GM19238 (cell line): ENCODE measurements around the gene CSF2.

Experiments
- DNase-seq: peaks from one replicate; pipeline ENCODE4 v3.0.0; 2011; ENCODE audit warnings: low spot score; ENCODE audit not compliant: insufficient read length

Gene CSF2

DNA sequence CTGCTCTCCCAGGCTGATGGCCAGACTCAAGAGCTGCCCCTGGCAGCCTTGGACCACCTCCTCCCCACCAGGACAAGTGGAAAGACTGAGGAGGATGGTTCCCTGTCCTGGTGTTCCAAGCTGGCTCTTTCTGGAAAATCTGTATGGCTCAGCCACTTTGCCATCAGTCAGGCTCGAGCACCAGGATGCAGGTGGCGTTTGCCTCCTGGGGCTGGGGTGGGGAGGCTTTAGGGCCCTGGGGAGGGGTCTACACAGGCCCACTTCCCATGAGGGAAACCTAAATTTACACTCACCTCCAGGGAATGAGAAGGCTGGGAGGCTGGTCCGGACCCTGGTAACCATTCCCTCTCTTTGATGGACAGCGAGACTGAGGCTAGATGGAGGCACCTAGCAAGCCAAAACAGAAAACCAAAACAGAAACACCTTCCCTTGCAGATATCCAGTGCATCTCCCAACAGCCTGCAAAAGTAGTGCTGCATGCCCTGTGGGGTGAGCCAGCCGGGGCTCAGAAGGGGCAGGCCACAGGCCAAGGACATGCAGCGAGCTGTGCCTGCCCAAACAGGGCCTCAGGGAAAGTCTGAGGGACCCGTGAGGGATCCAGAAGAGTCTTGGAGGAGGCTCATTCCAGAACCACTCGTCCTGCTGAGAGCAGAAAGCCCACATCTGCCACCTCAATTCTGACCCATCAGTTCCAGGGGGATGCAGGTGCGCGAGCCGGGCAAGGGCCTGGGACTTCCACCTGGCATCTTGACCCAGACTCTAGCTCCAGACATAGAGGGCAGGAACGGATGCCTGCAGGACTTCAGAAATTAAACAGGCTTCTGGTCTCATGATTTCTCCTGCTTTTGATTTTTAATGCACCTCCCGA is 5.4 kb upstream of the CSF2 start:
- DNase-seq = no peak

DNA sequence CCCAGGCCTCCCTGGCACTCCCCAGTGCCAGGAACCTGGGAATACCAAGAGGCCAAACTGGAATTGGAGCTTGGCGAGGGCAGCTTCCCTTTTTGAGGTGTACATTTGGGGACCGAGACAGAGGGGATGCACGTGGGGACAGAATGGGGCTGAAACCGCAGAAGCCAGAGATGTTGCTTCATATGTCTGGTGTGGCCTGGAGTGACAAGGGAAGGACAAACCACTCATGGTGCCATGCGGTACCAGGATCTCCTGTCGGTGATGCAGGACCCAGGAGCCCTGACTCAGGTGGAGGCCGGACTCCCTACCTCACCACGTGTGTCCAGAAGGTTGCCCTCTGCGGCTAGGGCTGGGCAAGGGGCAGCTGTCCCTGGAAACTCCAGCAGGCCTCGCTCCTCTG is 4.0 kb upstream of the CSF2 start:
- DNase-seq = no peak

DNA sequence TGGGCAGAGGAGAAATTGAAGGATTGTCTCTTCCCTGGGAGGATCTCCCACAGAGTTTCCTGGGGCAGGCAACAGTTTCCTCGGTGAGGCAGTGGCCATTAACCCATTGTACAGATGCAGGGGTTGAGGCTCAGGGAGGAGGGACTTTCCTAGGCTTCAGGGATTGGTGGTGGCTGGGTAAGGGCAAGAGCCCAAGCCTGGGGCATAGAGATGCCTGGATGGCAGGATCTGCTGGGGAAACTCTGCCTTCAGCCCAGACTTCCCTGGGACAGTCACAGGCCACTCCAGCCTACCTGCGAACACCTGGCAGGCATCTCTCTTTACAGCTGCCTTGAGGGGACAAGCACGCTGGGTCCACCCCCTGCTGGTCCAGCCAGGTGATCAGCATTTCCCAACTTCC is 3.6 kb upstream of the CSF2 start:
- no peak for DNase-seq

DNA sequence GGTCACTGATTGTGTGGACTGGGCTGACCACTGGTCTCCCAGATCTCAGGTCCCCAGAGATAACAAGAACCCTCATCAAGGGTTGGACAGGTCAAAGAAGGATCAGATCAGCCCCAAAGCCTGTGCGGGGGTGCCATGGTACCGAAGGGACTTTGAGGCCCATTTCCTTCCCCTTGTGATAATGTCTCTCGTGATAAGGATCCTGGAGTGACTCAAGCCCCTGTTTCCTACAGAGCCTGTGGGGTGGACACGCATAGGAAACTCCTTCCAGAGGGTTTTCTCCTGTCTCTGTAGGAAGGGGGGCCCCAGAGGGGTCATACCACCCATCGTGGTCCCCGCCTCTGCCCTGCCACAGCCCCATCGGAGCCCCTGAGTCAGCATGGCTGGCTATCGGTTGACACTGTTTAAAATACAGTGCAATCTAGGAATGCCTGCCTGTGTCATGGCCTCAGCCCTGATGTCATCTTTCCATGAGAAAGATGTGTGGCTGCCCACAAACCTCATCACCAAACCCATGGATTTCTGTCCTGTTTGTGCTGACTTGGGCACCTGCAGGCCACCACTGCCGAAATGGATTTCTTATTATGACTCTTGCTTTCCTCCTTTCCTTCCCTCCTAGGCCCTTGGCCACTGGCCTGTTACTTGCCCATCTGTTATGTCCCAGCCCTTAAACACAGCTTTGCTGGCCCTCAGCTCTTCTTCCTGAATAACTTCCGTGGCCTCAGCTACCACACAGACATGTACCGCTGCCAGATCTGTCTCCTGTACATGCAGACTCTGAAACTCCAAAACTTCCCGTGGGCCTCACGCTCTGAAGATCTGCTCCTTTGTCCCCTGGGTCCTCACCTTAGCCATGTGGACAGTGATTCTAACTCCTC is 2.9 kb upstream of the CSF2 start:
- no peak for DNase-seq

DNA sequence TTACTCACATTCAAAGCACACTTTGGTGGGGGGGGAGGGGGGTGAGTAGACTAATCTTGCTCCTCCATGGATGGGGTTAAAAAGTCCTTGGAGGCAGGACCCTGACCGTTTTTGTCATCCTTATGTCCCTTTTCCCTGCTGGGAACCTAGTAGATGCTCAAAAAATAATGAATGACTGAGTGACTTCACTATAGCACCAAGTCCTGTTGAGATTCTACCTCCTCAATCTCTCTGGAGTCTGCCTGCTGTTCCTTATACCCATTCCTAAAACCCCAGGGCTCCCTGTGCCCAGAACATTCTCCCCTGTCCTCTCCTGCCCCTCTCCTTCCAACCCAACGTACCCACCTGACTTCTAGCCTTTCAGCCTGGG is 2.3 kb upstream of the CSF2 start:
- no peak for DNase-seq

- DNase-seq = no peak
Measured at GRCh38 chr5:132072070-132072469, 1.5 kb upstream of the CSF2 start.

DNA sequence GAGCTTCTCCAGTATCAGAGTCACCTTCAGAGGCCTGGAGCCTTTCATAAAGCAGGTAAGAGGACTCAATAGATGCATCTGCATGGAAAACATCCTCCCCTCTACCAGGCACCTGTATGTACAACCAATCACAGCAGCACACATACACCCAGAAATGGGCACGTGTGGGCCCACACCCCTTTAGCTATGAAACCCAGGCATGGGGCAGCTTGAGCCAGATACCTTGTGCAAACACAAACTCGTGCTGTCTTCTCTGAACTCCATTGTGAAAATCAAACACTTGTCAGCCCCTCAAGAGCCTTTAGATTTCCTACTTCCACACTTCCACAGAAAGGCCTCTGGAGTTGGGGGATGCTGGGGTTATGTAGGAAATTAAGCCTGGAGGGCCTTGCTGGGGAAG is 1.1 kb upstream of the CSF2 start:
- DNase-seq = no peak

DNA sequence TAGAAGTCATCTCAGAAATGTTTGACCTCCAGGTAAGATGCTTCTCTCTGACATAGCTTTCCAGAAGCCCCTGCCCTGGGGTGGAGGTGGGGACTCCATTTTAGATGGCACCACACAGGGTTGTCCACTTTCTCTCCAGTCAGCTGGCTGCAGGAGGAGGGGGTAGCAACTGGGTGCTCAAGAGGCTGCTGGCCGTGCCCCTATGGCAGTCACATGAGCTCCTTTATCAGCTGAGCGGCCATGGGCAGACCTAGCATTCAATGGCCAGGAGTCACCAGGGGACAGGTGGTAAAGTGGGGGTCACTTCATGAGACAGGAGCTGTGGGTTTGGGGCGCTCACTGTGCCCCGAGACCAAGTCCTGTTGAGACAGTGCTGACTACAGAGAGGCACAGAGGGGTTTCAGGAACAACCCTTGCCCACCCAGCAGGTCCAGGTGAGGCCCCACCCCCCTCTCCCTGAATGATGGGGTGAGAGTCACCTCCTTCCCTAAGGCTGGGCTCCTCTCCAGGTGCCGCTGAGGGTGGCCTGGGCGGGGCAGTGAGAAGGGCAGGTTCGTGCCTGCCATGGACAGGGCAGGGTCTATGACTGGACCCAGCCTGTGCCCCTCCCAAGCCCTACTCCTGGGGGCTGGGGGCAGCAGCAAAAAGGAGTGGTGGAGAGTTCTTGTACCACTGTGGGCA is 642 bp downstream of the CSF2 start:
- DNase-seq = no peak

DNA sequence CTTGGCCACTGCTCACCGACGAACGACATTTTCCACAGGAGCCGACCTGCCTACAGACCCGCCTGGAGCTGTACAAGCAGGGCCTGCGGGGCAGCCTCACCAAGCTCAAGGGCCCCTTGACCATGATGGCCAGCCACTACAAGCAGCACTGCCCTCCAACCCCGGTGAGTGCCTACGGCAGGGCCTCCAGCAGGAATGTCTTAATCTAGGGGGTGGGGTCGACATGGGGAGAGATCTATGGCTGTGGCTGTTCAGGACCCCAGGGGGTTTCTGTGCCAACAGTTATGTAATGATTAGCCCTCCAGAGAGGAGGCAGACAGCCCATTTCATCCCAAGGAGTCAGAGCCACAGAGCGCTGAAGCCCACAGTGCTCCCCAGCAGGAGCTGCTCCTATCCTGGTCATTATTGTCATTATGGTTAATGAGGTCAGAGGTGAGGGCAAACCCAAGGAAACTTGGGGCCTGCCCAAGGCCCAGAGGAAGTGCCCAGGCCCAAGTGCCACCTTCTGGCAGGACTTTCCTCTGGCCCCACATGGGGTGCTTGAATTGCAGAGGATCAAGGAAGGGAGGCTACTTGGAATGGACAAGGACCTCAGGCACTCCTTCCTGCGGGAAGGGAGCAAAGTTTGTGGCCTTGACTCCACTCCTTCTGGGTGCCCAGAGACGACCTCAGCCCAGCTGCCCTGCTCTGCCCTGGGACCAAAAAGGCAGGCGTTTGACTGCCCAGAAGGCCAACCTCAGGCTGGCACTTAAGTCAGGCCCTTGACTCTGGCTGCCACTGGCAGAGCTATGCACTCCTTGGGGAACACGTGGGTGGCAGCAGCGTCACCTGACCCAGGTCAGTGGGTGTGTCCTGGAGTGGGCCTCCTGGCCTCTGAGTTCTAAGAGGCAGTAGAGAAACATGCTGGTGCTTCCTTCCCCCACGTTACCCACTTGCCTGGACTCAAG is 1.5 kb downstream of the CSF2 start:
- DNase-seq = no peak

DNA sequence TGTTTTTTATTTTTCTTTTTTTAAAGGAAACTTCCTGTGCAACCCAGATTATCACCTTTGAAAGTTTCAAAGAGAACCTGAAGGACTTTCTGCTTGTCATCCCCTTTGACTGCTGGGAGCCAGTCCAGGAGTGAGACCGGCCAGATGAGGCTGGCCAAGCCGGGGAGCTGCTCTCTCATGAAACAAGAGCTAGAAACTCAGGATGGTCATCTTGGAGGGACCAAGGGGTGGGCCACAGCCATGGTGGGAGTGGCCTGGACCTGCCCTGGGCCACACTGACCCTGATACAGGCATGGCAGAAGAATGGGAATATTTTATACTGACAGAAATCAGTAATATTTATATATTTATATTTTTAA is 2.1 kb downstream of the CSF2 start:
- no peak for DNase-seq

- no peak for DNase-seq
Measured at GRCh38 chr5:132076202-132076830, 2.7 kb downstream of the CSF2 start.

DNA sequence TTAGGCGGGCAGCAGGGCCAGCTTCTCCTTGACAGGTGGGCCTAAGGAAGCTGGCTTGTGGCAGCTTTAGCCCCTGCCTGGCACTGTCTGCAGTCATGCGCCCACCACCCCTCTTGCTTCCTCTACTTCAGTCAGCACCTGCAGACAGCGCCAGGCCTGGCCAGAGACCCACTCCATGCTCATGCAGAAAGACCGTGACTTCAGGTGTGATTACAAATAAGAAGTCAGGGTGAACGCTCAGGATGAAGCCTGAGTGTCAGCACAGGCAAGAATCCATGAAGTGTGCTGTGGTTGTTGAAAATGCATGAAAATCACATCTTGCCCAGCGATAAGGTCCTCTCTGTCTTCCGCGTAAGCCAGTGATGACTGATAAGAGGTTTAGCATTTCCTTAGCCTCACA is 3.4 kb downstream of the CSF2 start:
- no peak for DNase-seq

- no peak for DNase-seq
Measured at GRCh38 chr5:132079081-132079480, 5.5 kb downstream of the CSF2 start.

DNA sequence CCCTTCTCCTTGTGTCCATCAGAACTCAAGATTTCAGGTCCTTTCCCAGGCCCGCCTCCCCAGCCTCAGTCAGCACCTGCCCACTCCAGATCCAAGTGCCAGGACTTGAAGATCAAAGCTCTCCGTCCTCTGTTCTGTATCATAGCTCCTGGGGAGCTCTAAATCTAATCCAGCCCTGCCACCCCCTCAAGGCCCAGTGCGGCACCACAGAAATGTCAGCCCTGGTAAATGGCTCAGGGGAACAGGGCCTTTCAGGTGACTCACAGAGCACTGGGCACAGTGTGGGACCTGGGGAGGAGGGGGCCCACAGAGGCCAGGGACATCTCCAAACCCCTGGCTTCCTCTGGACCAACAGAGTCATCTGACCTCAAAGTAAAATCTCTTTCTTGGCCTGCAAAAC is 6.0 kb downstream of the CSF2 start:
- no peak for DNase-seq

DNA sequence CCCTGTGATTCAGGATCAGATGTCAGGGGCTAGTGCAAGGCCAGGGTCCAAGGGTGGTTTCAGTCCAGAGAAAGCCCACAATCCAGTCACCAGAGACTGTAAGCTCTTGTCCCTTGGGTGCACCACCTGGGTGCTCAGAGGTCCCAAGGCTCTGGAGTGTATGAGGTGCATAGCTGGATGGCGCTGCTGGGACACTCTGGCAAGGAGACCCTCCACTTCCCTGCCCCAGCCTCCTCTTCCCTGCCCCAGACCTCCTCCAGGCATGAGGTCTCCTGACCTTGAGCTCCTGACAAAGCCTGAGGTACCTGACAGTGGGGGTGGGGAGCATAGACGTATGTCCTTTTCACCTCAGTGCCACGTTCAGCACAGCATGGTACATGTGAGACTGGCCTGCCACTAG is 7.0 kb downstream of the CSF2 start:
- DNase-seq = no peak

DNA sequence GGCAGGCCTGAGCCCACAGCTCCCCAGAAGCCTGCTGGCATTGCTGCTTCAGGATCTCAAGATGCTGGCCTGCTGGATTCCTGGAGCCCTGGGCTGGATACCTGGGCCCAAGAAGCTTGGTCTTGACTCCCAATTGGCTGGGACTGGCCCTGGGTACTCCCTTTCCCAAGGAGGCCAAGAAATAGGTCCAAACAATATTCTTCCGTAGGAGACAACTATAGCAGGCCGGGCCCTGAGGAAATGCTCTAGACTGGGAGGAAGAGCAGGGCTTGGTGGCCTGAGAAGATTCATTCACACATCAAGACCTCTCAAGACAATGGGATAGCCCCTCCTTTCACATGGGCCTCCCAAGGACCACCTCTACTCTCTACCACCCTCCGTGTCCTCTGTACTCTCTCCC is 7.9 kb downstream of the CSF2 start:
- DNase-seq = no peak

DNA sequence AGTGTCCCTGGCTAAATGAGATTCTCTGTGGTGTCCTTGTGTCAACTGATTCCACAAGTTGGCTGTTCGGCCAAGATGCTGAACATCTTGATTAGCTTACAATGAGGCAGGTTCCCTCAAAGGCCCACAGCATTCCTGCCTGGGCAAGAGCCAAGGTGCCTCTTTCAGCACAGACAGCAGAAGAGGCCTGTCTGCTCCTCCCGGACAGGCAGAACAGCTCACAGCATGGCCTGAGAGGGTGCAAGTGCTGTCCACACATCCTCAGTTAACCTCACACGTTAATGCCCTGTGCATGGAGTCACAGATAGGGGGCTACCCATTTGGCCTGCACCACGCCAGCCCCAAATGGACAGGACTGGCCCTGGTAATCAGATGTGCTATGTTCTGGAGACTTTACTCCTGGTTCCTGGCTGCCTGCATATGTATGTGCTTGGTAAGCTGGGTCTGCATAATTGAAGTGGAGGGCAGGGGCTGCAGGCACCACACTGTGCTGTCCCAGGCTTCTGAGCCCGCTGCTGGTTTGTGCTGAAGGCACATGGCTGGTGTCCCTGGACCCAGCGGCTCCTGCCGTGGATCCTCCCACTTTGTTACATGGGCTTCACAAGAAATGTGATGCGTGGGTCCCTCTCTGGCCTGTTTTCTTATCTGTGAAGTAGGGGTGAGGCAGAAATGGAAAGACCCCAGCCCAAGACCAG is 8.9 kb downstream of the CSF2 start:
- no peak for DNase-seq

DNA sequence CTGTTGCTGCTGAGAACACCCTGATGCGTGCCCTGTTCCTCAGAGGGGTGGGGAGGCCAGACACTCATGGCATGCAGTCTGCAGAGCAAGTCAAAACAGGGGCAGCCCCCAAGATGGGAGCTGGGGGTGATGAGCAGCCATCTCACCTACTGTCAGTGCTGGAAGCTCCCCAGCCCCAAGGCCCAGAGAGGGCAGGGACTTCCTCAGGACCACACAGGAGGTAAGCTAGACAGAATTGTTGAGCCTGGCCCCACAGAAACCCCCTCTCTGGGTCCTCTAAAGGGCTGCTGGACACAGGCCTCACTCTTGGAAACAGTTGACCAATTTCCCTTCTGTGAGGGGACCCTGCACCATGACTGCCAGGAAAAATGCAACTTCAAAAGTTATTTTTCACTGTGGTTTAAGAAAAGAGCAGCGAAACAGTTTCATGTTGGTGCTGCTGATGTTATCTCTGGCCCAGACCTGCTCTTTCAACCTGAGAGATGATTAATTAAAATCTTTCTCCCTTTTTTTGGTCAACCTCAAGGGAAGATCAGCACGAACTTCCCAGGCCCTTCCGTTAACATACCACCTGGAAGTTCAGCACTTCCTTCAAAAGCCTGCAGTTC is 9.6 kb downstream of the CSF2 start:
- DNase-seq = no peak

DNA sequence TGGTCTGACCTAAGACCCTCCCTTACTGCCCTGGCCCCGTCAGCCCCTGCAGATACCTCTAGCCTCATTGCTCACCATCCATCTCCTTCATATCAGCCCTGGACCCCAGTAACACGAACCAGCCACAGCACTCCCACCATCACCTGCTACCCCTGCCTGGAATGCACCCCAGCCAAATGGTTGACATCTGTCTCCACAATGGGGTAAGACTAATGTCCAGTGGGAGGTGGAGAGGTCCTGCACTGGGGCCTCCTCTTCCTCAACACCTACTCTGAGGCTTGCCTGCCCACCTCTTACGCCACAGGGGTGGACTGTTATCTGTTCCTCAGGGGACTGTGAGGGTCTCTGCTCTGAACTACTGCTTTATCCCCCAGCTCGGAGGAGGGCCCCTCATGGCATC is 12.1 kb downstream of the CSF2 start:
- no peak for DNase-seq
